Measurements from ENCODE around the gene NFIX.

The NFIX gene

DNA sequence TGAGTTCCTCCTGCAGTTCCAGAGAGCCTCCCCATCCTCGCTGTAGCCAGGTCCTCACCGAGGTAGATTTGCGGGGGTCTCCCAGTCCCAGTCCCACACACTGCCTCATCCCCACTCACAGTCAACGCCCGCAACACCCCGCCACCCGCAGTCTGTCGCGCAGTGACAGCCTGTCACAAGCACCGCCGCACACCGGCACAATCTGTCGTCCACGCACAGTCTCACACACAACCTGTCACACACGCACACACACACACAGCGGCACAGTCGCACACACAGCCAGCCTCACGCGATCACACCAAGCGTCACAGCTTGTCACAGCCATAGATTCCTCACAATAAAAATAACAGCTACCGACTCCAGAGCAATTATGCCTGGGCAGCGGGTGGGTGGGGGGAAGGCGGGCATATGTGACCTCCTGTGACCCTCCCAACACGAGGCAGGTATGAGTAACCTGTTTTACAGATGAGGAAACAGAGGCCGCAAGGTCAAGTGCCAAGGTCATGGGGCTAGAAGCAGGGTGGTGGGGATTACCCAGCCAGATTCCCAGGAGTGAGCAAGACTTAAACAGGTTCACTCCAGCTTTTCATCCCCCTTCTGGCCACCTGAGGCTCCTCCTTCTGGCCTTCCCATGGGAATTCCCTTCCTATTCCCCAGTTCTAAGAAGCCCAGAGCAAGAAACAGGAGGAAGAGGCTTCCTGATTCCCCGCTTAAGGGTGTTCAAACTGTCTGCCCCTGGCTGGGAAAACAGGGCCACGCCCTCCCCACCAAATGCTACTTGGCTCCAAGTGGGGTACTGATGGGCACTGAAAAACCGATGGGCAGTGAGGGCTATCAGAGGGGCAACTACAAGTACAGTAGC lies 13.9 kb downstream of the NFIX start:
- Mint-ChIP-seq H3K27me3 (peaks cover 55% of the 10 kb centered on the region), H3K27ac (ENCODE audit: low read depth) (no peak overlapping the region), H3K36me3 (ENCODE audit: insufficient read depth) (peaks cover 7% of the 10 kb centered on the region), H3K9me3 (no peaks in the 10 kb centered on the region), H3K4me1 (peaks cover 21% of the 10 kb centered on the region), H3K4me3 (no peak overlapping the region)
- ATAC-seq (replicated peaks; ENCODE audit: extremely low read depth, poor library complexity, severe bottlenecking), result no peak
- no peak for DNase-seq (ENCODE audit: low spot score in 2 of 2)

DNA sequence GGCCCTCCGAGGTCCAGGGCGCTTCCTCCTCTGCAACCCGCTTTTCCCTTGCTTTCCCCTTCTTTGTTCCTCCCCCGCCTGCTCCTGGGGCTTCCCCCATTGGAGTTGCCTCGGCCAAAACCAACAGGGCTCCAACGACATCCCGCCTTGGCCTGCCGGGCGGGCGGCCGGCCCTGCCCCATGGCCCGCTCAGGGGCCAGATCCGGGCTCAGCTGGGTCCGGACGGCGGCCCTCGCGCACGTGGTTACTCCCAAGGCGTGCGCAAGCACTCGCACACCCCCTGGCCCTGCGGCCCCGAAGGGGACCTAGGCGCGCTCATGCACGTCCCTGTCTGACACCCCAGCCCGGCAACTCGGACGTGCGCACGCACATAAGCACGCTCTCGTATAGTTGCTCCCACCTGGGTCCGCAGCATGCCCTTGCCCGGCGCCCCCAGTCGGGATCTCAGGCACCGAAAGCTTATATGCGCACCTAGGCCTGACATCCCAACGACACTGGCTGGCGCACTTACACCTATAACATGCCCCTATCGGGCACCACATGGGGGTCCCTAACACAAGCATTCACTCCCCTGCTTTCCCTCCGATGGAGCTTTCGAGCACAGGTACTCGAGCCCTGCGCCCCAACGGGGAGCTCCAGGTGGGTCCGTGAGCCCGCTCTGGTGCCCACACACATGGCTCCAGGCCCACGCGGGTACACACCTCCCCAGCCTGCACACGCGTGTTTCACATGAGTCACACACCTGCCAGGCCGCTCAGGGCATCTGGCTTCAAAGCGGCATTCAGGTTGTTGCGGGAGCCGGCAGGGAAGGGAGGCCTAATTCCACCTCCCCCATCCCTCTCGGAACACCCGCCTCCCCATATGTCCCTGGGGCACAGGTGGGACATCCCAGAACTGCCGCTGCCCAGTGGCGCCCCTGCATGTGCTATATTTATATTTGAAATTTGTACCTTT lies 15.0 kb downstream of the NFIX start:
- Mint-ChIP-seq H3K27me3 (peaks cover 67% of the 10 kb centered on the region), H3K27ac (ENCODE audit: low read depth) (no peak overlapping the region)

GRCh38 chr19:13010992-13011652 lies 15.8 kb downstream of the NFIX start:
- H3K4me3 Mint-ChIP-seq, result peak overlapping the region; percentile 54
- peaks cover 72% of the 10 kb centered on the region for H3K27me3 Mint-ChIP-seq
- DNase-seq (ENCODE audit: low spot score in 2 of 2) (no peak), ATAC-seq (replicated peaks; ENCODE audit: extremely low read depth, poor library complexity, severe bottlenecking) (no peak)
- H3K36me3 Mint-ChIP-seq (ENCODE audit: insufficient read depth), result peaks cover 11% of the 10 kb centered on the region
- peak overlapping the region; percentile 64 for H3K27ac Mint-ChIP-seq (ENCODE audit: low read depth)
- peaks cover 24% of the 10 kb centered on the region for H3K4me1 Mint-ChIP-seq
- H3K9me3 Mint-ChIP-seq, result no peaks in the 10 kb centered on the region

More for the DNA sequence above, 15.0 kb downstream of the NFIX start:
- Mint-ChIP-seq H3K4me1 (peaks cover 24% of the 10 kb centered on the region), H3K9me3 (no peaks in the 10 kb centered on the region), H3K36me3 (ENCODE audit: insufficient read depth) (peaks cover 9% of the 10 kb centered on the region), H3K4me3 (no peak overlapping the region)
- DNase-seq (ENCODE audit: low spot score in 2 of 2), result no peak
- ATAC-seq (replicated peaks; ENCODE audit: extremely low read depth, poor library complexity, severe bottlenecking), result no peak

- Mint-ChIP-seq H3K4me1 (peaks cover 24% of the 10 kb centered on the region), H3K27me3 (peaks cover 77% of the 10 kb centered on the region), H3K27ac (ENCODE audit: low read depth) (peak overlapping the region; percentile 64), H3K36me3 (ENCODE audit: insufficient read depth) (peaks cover 11% of the 10 kb centered on the region), H3K9me3 (no peaks in the 10 kb centered on the region), H3K4me3 (peak overlapping the region; percentile 54)
- ATAC-seq (replicated peaks; ENCODE audit: extremely low read depth, poor library complexity, severe bottlenecking) (no peak), DNase-seq (ENCODE audit: low spot score in 2 of 2) (no peak)
These were observed 16.5 kb downstream of the NFIX start for GRCh38 chr19:13011653-13012389.

GRCh38 chr19:13012390-13012689 lies 17.1 kb downstream of the NFIX start:
- Mint-ChIP-seq H3K36me3 (ENCODE audit: insufficient read depth) (peaks cover 11% of the 10 kb centered on the region), H3K27me3 (peaks cover 82% of the 10 kb centered on the region)
- ATAC-seq (replicated peaks; ENCODE audit: extremely low read depth, poor library complexity, severe bottlenecking), result no peak

GRCh38 chr19:13012690-13013608 lies 17.7 kb downstream of the NFIX start:
- peak overlapping the region; percentile 85 for H3K4me3 Mint-ChIP-seq
- peak overlapping the region; percentile 88 for H3K27ac Mint-ChIP-seq (ENCODE audit: low read depth)
- H3K36me3 Mint-ChIP-seq (ENCODE audit: insufficient read depth), result peaks cover 11% of the 10 kb centered on the region
- H3K27me3 Mint-ChIP-seq, result peaks cover 89% of the 10 kb centered on the region
- DNase-seq (ENCODE audit: low spot score in 2 of 2) (peak in 1 of 2 donors; percentile 21), ATAC-seq (replicated peaks; ENCODE audit: extremely low read depth, poor library complexity, severe bottlenecking) (peak; percentile 73)
- H3K4me1 Mint-ChIP-seq, result peaks cover 24% of the 10 kb centered on the region
- H3K9me3 Mint-ChIP-seq, result no peaks in the 10 kb centered on the region

More at GRCh38 chr19:13012390-13012689, 17.1 kb downstream of the NFIX start:
- Mint-ChIP-seq H3K4me1 (peaks cover 24% of the 10 kb centered on the region), H3K27ac (ENCODE audit: low read depth) (peak overlapping the region; percentile 88), H3K9me3 (no peaks in the 10 kb centered on the region), H3K4me3 (peak overlapping the region; percentile 85)
- DNase-seq (ENCODE audit: low spot score in 2 of 2), result no peak

DNA sequence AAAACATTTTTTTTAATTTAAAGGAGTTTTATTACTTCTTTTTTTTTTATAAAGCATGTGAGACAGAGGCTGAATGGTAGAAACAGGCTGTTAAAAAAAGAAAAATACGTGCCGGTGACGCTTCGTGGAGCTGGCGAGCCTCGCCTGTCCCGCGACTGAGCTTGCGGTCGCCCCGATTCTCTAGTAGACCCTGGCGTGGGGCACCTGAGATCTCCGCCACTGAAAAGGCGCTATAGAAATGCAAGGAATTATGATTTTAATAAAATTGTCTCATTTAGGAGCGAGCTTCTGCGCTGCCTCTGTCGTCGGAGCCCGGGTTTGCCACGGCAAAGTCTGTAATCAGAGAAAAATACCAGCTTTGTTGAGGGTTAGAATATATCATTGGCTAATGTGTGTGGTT lies 18.4 kb downstream of the NFIX start:
- H3K4me3 Mint-ChIP-seq, result peak overlapping the region; percentile 85
- peaks cover 24% of the 10 kb centered on the region for H3K4me1 Mint-ChIP-seq
- no peak for ATAC-seq (replicated peaks; ENCODE audit: extremely low read depth, poor library complexity, severe bottlenecking)
- H3K27ac Mint-ChIP-seq (ENCODE audit: low read depth), result peak overlapping the region; percentile 88
- peaks cover 11% of the 10 kb centered on the region for H3K36me3 Mint-ChIP-seq (ENCODE audit: insufficient read depth)
- H3K27me3 Mint-ChIP-seq, result peaks cover 86% of the 10 kb centered on the region
- no peak for DNase-seq (ENCODE audit: low spot score in 2 of 2)
- H3K9me3 Mint-ChIP-seq, result no peaks in the 10 kb centered on the region

DNA sequence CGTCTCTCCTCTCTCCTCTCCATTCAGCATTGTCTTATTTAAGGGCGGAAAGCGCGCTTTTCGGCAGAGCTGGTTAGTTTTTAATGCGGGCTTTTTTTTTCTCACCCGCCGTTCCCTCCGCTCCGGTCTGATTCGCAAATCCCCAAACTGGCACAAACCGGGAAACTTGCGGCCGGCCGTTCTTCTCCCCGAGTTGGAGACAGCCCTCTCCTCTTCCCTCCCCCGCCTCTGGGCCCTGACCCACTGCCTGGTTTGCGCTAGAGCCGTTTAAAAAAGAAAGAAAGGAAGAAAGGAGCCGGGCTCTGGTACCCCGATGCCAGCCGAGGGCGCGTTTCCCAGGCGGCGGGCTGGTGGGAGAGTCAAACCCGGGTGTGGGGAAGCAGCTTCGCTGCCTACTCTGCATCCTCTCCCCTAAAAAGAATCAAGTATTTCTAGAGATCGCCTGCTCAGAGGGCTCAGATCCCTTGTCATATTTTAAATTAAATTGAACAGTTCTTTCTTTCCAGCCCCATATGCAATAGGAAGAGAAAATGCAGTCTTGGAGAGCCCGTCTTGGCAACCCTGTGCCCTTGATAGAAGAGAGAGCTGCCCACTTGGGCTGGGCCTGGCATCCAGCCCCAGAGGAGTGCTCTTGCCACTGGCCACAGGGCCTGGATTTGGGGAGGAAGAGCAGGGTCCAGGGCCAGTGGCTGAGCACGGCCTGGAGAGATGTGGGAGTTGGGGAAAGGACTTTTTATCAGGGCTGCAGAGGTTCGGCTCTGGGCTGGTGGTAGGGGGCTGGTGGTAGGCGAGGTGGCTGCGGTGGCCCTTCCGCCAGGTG lies 19.0 kb downstream of the NFIX start:
- ATAC-seq (replicated peaks; ENCODE audit: extremely low read depth, poor library complexity, severe bottlenecking) (no peak), DNase-seq (ENCODE audit: low spot score in 2 of 2) (no peak)
- no peak overlapping the region for H3K27ac Mint-ChIP-seq (ENCODE audit: low read depth)
- H3K4me1 Mint-ChIP-seq, result peaks cover 24% of the 10 kb centered on the region
- peaks cover 80% of the 10 kb centered on the region for H3K27me3 Mint-ChIP-seq
- no peaks in the 10 kb centered on the region for H3K9me3 Mint-ChIP-seq
- H3K36me3 Mint-ChIP-seq (ENCODE audit: insufficient read depth), result peaks cover 11% of the 10 kb centered on the region
- peak overlapping the region; percentile 85 for H3K4me3 Mint-ChIP-seq

GRCh38 chr19:13014921-13015280 lies 19.6 kb downstream of the NFIX start:
- H3K9me3 Mint-ChIP-seq, result no peaks in the 10 kb centered on the region
- peak overlapping the region; percentile 85 for H3K4me3 Mint-ChIP-seq
- H3K27ac Mint-ChIP-seq (ENCODE audit: low read depth), result no peak overlapping the region
- peaks cover 24% of the 10 kb centered on the region for H3K4me1 Mint-ChIP-seq
- DNase-seq (ENCODE audit: low spot score in 2 of 2) (no peak), ATAC-seq (replicated peaks; ENCODE audit: extremely low read depth, poor library complexity, severe bottlenecking) (no peak)
- H3K36me3 Mint-ChIP-seq (ENCODE audit: insufficient read depth), result peaks cover 11% of the 10 kb centered on the region
- H3K27me3 Mint-ChIP-seq, result peaks cover 78% of the 10 kb centered on the region

DNA sequence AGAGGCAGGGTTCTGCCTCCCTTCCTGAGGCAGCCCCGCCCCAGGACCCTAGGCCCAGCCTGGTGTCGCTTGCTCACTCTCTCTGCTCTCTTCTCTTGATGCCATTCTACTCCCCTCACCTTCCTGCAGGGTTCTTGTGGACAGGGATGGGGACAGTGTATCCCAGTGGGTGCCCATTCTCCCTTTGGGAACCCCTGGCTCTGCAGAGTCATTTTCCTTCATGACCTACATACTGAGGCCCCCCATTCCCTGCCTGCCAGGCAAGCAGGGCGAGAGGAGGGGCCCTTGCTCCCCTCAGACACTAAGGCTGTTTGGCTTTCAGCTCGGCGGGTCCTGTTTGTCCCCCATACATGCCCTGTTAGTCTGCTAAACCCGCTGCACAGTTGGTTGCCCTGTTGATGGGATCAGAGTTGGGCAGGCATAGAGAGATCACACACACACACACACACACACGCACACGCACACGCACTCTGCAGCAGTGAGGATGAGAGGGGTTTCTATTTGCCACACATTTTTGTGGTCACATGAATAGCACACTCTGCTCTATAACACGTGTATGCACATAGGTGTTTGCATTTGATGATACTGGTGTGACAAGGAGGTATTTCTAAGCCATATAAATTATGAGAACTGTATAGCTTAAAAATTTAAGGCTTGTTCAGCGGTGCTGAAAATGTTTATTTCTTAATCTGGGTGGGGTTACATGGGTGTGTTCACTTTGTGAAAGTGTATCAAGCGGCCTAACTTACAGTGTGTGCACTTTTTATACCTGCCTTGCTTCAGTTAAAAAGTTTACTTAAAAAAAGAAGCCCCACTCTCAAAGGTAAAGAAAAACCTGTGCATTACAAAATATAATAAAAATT lies 20.3 kb downstream of the NFIX start:
- H3K4me1 Mint-ChIP-seq, result peaks cover 24% of the 10 kb centered on the region
- peaks cover 12% of the 10 kb centered on the region for H3K36me3 Mint-ChIP-seq (ENCODE audit: insufficient read depth)
- ATAC-seq (replicated peaks; ENCODE audit: extremely low read depth, poor library complexity, severe bottlenecking) (no peak), DNase-seq (ENCODE audit: low spot score in 2 of 2) (no peak)
- H3K4me3 Mint-ChIP-seq, result no peak overlapping the region
- no peak overlapping the region for H3K27ac Mint-ChIP-seq (ENCODE audit: low read depth)
- H3K9me3 Mint-ChIP-seq, result no peaks in the 10 kb centered on the region
- peaks cover 71% of the 10 kb centered on the region for H3K27me3 Mint-ChIP-seq
